CD14-positive monocyte (primary cell): ENCODE results near the gene COL19A1. TPM values are rescaled to one million over a fixed set of nuclear protein-coding genes. Genes with fewer than 3 reads are reported as not detected.
"Not testable (repeated sequence)": the region's sequence is repeated elsewhere in the genome, so short reads cannot be mapped to it uniquely, and the experiment has no call there.

ENCODE experiments used
- DNase-seq, 3 donors: peaks; one replicate each; pipeline ENCODE4 v3.0.0-alpha.2; 2011 to 2022
- H2AFZ ChIP-seq: 2 replicates; pipeline ENCODE4 v1.6.0; 2012; ENCODE audit warnings: mild to moderate bottlenecking, low read depth, low read length, inconsistent platforms; ENCODE audit not compliant: insufficient read depth, poor library complexity, severe bottlenecking
- H3K27ac ChIP-seq, 2 donors: 1 replicate in 1 of 2; 2 replicates in 1 of 2; pipeline ENCODE4 v1.5.1; 2012 to 2013; ENCODE audit warnings: low read length in 2 of 2, control low read depth in 1 of 2, inconsistent platforms in 1 of 2, low read depth in 1 of 2, mild to moderate bottlenecking in 1 of 2
- H3K27me3 ChIP-seq, 2 donors: one replicate each; pipeline versions ENCODE4 v1.6.0 to v1.6.1; 2011 to 2013; ENCODE audit warnings: low read length in 2 of 2; ENCODE audit not compliant: control insufficient read depth in 2 of 2, insufficient read depth in 2 of 2
- H3K36me3 ChIP-seq, 2 donors: replicated peaks in 1 of 2; 1 replicate in 1 of 2; 2 replicates in 1 of 2; pipeline versions ENCODE4 v1.5.1 to v1.6.1; 2012 to 2013; ENCODE audit warnings: low read length in 2 of 2, control low read depth in 1 of 2, inconsistent platforms in 1 of 2, mild to moderate bottlenecking in 1 of 2; ENCODE audit not compliant: insufficient read depth in 2 of 2, control insufficient read depth in 1 of 2
- H3K4me1 ChIP-seq, 2 donors: 1 replicate in 1 of 2; 2 replicates in 1 of 2; pipeline versions ENCODE4 v1.5.1 to v1.6.1; 2012 to 2013; ENCODE audit warnings: low read length in 2 of 2, control low read depth in 1 of 2, inconsistent platforms in 1 of 2, mild to moderate bottlenecking in 1 of 2, moderate library complexity in 1 of 2; ENCODE audit not compliant: insufficient read depth in 2 of 2, control insufficient read depth in 1 of 2
- H3K4me2 ChIP-seq: replicated peaks from 2 replicates; pipeline ENCODE3; 2012; ENCODE audit warnings: low read length, moderate library complexity, mild to moderate bottlenecking; ENCODE audit not compliant: poor library complexity, severe bottlenecking; ENCODE audit errors: extremely low read depth
- H3K4me3 ChIP-seq, 3 experiments: fragments of 200-600 bp in 1 of 3; sonication (generic) in 1 of 3; replicated peaks in 1 of 3; 1 replicate in 2 of 3; 2 replicates in 1 of 3; pipeline ENCODE4 v1.5.1; 2011 to 2013; ENCODE audit warnings: low read length in 3 of 3, mild to moderate bottlenecking in 3 of 3, control low read depth in 2 of 3, low read depth in 2 of 3, inconsistent platforms in 1 of 3, moderate library complexity in 1 of 3
- H3K79me2 ChIP-seq: 2 replicates; pipeline ENCODE4 v1.6.0; 2012; ENCODE audit warnings: mild to moderate bottlenecking, control low read depth, inconsistent platforms, low read length, moderate library complexity; ENCODE audit not compliant: insufficient read depth
- H3K9ac ChIP-seq: 2 replicates; pipeline ENCODE4 v1.6.0; 2017; ENCODE audit warnings: low read length, mild to moderate bottlenecking; ENCODE audit not compliant: insufficient read depth, poor library complexity, severe bottlenecking
- H3K9me3 ChIP-seq, 2 donors: replicated peaks in 1 of 2; 1 replicate in 1 of 2; 2 replicates in 1 of 2; pipeline versions ENCODE4 v1.5.1 to v1.6.1; 2012 to 2013; ENCODE audit warnings: low read length in 2 of 2, control low read depth in 1 of 2; ENCODE audit not compliant: control insufficient read depth in 1 of 2, insufficient read depth in 1 of 2
- H4K20me1 ChIP-seq: 2 replicates; pipeline ENCODE4 v1.6.0; 2012; ENCODE audit warnings: mild to moderate bottlenecking, low read length, control low read depth, moderate library complexity; ENCODE audit not compliant: insufficient read depth
- H3K27ac Mint-ChIP-seq, 7 donors: one replicate each; pipeline ENCODE4 v1.8.0; 2020; ENCODE audit warnings: mild to moderate bottlenecking in 7 of 7, mixed read lengths in 7 of 7, moderate library complexity in 6 of 7, inconsistent platforms in 2 of 7
- H3K27me3 Mint-ChIP-seq, 3 donors: one replicate each; pipeline ENCODE4 v1.8.0; 2021 to 2022; ENCODE audit warnings: low read depth in 3 of 3, mild to moderate bottlenecking in 3 of 3, mixed read lengths in 3 of 3, moderate library complexity in 3 of 3, inconsistent platforms in 1 of 3
- H3K36me3 Mint-ChIP-seq, 2 donors: one replicate each; pipeline ENCODE4 v1.8.0; 2020; ENCODE audit warnings: mixed read lengths in 2 of 2, inconsistent platforms in 1 of 2, mild to moderate bottlenecking in 1 of 2
- H3K4me1 Mint-ChIP-seq: one replicate; pipeline ENCODE4 v1.8.0; 2020; ENCODE audit warnings: mild to moderate bottlenecking, mixed read lengths
- H3K4me3 Mint-ChIP-seq, 2 donors: one replicate each; pipeline ENCODE4 v1.8.0; 2020; ENCODE audit warnings: mild to moderate bottlenecking in 2 of 2, mixed read lengths in 2 of 2, moderate library complexity in 1 of 2
- H3K9me3 Mint-ChIP-seq, 7 donors: one replicate each; pipeline ENCODE4 v1.8.0; 2020 to 2022; ENCODE audit warnings: mixed read lengths in 7 of 7, mild to moderate bottlenecking in 6 of 7, moderate library complexity in 6 of 7, inconsistent platforms in 2 of 7
- WGBS: methylation state at CpG from one replicate; pipeline ENCODE4 v1.1.5; 2013; ENCODE audit warnings: missing lambda C conversion rate; ENCODE audit not compliant: insufficient coverage; 5-methylcytosine and 5-hydroxymethylcytosine counted together
- intact Hi-C, 2 donors: fragments of 100-400 bp; cut with micrococcal nuclease; formaldehyde crosslinking; loops; one replicate each; pipeline versions ENCODE4 v1.15.0 to v1.15.1; 2023
- polyA plus RNA-seq, 3 donors: library from polyadenylated mRNA; depleted of rRNA in 1 of 3; unstranded in 2 of 3; stranded (reverse) in 1 of 3; fragments of 300-500 nt in 2 of 3; fragments of >200 nt in 1 of 3; fragmentation: Illumina TruSeq in 2 of 3; gene quantifications; 1 replicate in 2 of 3; 2 replicates in 1 of 3; pipeline ENCODE4 v1.2.3, GENCODE V29; 2012 to 2021
- TF ChIP-seq, protein P1 (sequence below): fragments of 200-600 bp; IDR thresholded peaks from one replicate; pipeline ENCODE4 v1.8.0; 2022; ENCODE audit warnings: antibody characterized with exemption, mild to moderate bottlenecking

Gene COL19A1
- polyA plus RNA-seq, 3 donors: not detected

DNA sequence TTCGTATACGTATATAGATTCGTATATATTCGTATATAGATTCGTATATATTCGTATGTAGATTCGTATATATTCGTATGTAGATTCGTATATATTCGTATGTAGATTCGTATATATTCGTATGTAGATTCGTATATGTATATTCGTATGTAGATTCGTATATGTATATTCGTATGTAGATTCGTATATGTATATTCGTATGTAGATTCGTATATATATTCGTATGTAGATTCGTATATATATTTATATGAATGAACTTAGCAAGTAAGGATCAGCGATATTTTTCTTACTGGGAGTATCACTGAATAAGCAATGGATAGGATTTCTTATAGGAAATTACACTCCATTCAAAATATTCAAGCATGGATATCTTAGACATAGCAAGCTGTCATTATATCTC, 55.3 kb downstream of the COL19A1 start:
- peaks cover 3 to 13% (median 10%) of the 10 kb centered on the region in 7 donors for H3K9me3 Mint-ChIP-seq
- WGBS: 100% methylated on average over 1 of the region's 22 CpGs
- H2AFZ ChIP-seq, H3K9ac ChIP-seq, H3K79me2 ChIP-seq, intact Hi-C loops, H3K27ac ChIP-seq, H3K4me1 Mint-ChIP-seq, H3K27me3 Mint-ChIP-seq, H3K4me1 ChIP-seq, H3K4me3 Mint-ChIP-seq, H3K36me3 Mint-ChIP-seq, H3K4me3 ChIP-seq, H4K20me1 ChIP-seq, H3K27ac Mint-ChIP-seq, H3K36me3 ChIP-seq, H3K9me3 ChIP-seq, H3K27me3 ChIP-seq, DNase-seq, H3K4me2 ChIP-seq: not testable (repeated sequence)

DNA sequence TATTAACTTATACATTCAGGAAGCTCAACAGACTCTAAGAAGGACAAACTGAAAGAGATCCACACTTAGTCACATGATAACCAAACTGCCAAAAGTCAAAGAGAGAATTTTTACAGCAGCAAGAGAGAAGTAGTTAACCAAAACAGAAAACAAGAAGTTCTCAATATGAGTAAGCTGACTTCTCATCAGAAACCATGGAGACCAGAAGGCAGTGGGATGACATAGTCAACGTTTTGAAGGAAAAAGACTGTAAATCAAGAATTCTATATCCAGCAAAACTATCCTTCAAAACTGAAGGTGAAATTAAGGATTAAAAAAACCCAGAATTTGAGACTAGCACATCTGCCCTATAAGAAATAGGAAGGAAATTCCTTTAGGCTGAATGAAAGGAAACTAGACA, 60.4 kb downstream of the COL19A1 start:
- no peak overlapping the region for H3K9ac ChIP-seq
- no peaks in the 10 kb centered on the region for H3K36me3 ChIP-seq
- Mint-ChIP-seq H3K36me3 (no peaks in the 10 kb centered on the region), H3K27me3 (no peaks in the 10 kb centered on the region), H3K4me3 (no peak overlapping the region), H3K4me1 (no peaks in the 10 kb centered on the region), H3K27ac (no peak overlapping the region), H3K9me3 (peaks cover 3 to 11% (median 6%) of the 10 kb centered on the region in 7 donors)
- no peaks in the 10 kb centered on the region for H4K20me1 ChIP-seq
- no peak overlapping the region for H2AFZ ChIP-seq
- H3K4me2 ChIP-seq: no peak overlapping the region
- intact Hi-C loops: no loop called here
- no peak overlapping the region for H3K27ac ChIP-seq
- no peaks in the 10 kb centered on the region for H3K79me2 ChIP-seq
- no peak overlapping the region for H3K4me3 ChIP-seq
- no peaks in the 10 kb centered on the region for H3K4me1 ChIP-seq
- TF ChIP-seq, protein P1, sequence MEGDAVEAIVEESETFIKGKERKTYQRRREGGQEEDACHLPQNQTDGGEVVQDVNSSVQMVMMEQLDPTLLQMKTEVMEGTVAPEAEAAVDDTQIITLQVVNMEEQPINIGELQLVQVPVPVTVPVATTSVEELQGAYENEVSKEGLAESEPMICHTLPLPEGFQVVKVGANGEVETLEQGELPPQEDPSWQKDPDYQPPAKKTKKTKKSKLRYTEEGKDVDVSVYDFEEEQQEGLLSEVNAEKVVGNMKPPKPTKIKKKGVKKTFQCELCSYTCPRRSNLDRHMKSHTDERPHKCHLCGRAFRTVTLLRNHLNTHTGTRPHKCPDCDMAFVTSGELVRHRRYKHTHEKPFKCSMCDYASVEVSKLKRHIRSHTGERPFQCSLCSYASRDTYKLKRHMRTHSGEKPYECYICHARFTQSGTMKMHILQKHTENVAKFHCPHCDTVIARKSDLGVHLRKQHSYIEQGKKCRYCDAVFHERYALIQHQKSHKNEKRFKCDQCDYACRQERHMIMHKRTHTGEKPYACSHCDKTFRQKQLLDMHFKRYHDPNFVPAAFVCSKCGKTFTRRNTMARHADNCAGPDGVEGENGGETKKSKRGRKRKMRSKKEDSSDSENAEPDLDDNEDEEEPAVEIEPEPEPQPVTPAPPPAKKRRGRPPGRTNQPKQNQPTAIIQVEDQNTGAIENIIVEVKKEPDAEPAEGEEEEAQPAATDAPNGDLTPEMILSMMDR: no peak
- no peak for DNase-seq
- no CpG with 5 or more reads among the region's 1 CpG for WGBS
- no peaks in the 10 kb centered on the region for H3K9me3 ChIP-seq
- H3K27me3 ChIP-seq: no peaks in the 10 kb centered on the region
